ENCODE data around the gene RAD54L. TPM values are rescaled to one million over a fixed set of nuclear protein-coding genes. Genes with fewer than 3 reads are reported as not detected.
A peak's percentile ranks its signal among the peaks of the same experiment; 100 is the strongest.

The RAD54L gene
- total RNA-seq, 2 donors from 2014 or later: 0.60 to 0.67 TPM

- DNase-seq (ENCODE audit: low spot score): no peak
- intact Hi-C loops (cut with DNase I): no loop called here
Measured at GRCh38 chr1:46280092-46280491, 32.5 kb downstream of the RAD54L start.

DNA sequence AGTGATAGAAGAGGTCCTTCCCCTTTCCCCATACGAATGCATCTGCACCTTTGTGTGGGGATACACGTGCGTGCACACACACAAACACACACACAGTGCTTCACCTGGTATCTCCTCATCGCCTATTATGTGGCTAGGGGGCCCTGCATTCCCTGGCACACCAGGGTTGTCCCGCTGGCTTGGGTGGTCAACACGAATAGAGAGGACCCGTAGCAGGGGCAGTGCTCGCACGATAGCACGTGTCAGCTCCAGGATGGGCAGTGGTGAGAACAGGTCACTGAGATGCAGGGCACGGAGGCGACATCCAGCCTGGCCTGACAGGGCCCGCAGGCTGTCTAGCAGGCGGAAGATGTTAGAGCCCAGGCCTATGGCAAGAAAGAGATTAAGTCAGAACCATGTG is 33.5 kb downstream of the RAD54L start:
- DNase-seq (ENCODE audit: low spot score): no peak
- intact Hi-C loops (cut with DNase I): no loop called here

GRCh38 chr1:46284058-46284457 is 36.5 kb downstream of the RAD54L start:
- intact Hi-C loops (cut with DNase I): no loop called here

GRCh38 chr1:46284597-46285564 is 37.3 kb downstream of the RAD54L start:
- DNase-seq (ENCODE audit: low spot score): no peak
- intact Hi-C loops (cut with DNase I): no loop called here

More at GRCh38 chr1:46284058-46284457, 36.5 kb downstream of the RAD54L start:
- DNase-seq (ENCODE audit: low spot score): no peak

- DNase-seq (ENCODE audit: low spot score): no peak
Measured at GRCh38 chr1:46285730-46286477, 38.3 kb downstream of the RAD54L start.

DNA sequence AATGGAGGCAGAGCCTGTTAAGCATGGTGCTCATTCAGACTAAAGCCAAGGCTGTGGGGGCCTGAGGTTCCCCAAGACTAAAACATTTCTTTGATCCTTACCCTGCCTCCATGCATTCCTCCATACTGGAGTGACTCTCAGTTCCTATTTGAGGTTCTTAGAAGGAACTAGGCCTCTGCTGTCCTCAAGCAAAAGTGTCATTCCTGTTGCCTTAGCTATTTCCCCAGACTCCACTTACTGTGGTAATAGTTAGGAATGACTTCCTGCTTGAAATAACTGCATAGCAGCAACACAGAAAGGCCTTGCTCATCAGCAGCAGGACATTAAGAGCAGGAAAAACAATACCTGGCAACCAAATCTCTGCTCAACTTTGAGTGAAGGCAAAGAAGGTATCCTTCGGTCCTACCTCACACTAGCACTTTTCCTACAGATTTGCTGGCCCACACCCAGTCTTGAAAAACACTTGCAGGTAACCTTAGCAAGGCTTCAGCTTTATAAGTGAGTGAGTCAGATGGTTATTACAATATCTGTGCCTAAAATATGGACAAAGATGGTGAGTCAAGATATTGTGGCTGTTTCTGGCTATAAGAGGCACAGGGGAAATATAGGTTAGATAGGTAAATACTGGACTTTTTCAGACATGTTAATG is 41.0 kb downstream of the RAD54L start:
- no peak for DNase-seq (ENCODE audit: low spot score)
- intact Hi-C loops (cut with DNase I): no loop called here

More at GRCh38 chr1:46285730-46286477, 38.3 kb downstream of the RAD54L start:
- intact Hi-C loops (cut with DNase I): no loop called here

- intact Hi-C loops (cut with DNase I): no loop called here
- no peak for DNase-seq (ENCODE audit: low spot score)
Measured at GRCh38 chr1:46289134-46289494, 41.6 kb downstream of the RAD54L start.

GRCh38 chr1:46289976-46290375 is 42.4 kb downstream of the RAD54L start:
- DNase-seq (ENCODE audit: low spot score): no peak
- intact Hi-C loops (cut with DNase I): no loop called here

GRCh38 chr1:46295306-46295705 is 47.7 kb downstream of the RAD54L start:
- DNase-seq (ENCODE audit: low spot score): no peak
- intact Hi-C loops (cut with DNase I): no loop called here

DNA sequence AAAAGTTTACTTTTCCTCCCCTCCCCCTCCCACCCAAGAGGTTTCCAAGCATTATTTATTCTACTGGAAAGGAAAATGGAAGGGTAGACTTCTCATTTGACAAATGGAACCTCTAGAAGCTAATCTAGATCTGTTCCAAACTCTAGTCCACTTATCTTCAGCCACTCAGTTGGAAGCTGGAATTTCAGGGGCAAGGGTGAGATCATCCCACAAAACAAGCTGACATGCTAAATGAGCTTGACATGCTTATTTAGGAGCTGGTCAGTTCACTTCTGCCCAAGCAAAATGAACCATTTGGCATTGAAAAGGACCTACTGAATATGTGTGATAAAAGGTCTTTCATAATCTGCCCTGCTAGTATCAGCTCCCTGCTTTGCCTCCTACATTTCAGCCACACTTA is 50.8 kb downstream of the RAD54L start:
- intact Hi-C loops (cut with DNase I): no loop called here

DNA sequence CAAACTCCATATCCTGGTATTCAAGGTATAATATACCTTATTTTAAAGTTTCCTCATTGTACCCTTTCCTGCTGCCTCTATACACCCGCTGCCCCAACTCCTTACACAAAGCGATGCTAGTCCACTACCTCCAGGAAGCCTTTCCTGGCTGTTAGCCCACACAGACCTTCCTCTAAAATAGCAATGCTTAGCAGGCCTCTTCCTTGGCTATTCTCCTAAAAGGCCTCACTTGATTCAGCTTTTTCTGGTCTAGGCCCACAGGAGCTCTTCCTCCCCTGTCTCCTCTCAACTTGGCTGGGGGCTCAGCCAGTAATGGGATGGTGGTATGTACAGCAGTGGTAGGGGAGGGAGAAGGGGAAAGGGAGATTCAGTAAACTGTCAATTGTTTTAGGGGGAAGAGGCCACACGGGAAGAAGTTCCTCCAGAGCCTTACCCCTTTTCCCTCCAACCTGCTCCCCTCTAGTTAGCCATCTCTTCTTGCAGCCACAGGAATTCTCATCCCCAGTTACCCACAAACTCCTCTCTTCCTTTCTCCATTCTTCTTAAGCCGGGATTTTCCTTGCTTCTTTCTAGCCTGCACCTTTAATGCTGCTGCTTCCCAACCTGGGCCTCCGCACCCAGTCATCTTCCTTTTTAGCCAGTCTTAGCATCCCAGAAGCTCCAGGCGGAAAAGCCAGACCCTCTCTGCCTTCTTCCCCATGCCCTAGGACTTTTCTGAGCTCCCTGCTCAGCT is 53.3 kb downstream of the RAD54L start:
- no peak for DNase-seq (ENCODE audit: low spot score)
- intact Hi-C loops (cut with DNase I): loop anchor here in 1 of 2 donors (5.0 kb wide), 1 partner anchor 41 kb away; the partner anchor contains the start of gene NSUN4

More for the DNA sequence above, 50.8 kb downstream of the RAD54L start:
- no peak for DNase-seq (ENCODE audit: low spot score)

- DNase-seq (ENCODE audit: low spot score): no peak
- intact Hi-C loops (cut with DNase I): loop anchor here in 1 of 2 donors (5.0 kb wide), 1 partner anchor 41 kb away; the partner anchor contains the start of gene NSUN4
Measured at GRCh38 chr1:46301406-46301807, 53.8 kb downstream of the RAD54L start.

- intact Hi-C loops (cut with DNase I): loop anchor here in 1 of 2 donors (5.0 kb wide), 1 partner anchor 40 kb away; the partner anchor contains the start of gene NSUN4
- DNase-seq (ENCODE audit: low spot score): peak; percentile 88
Measured at GRCh38 chr1:46301808-46302640, 54.5 kb downstream of the RAD54L start.

DNA sequence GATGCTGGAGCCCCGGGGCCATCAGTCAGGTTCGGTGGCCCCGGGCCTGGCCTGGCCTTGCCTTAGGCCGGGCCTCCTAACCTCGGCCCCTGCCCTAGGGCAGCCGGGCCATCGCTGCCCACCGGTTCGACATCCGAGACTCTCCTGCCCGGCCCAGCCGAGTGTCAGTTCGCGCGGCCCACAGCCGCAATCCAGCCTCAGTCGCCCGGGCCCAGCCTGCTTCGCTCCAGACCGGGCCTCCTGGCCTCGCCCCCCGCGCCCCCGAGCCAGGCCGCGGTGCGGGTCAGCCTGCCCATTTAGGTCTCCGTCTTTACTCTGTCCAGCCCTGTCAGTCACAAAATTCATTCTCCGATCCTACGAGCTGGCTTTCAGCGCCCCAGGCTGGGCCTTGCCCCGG is 55.1 kb downstream of the RAD54L start:
- peak; percentile 85 for DNase-seq (ENCODE audit: low spot score)
- intact Hi-C loops (cut with DNase I): loop anchor here in 1 of 2 donors (5.0 kb wide), 1 partner anchor 40 kb away; the partner anchor contains the start of gene NSUN4

GRCh38 chr1:46303038-46303871 is 55.7 kb downstream of the RAD54L start, which contains the start of the genes LRRC41 and UQCRH:
Gene LRRC41 (minus strand): TSS chr1:46303616. CDS start chr1:46303322, 294 bp downstream.
Gene UQCRH (plus strand): TSS chr1:46303698. CDS start chr1:46303767, 69 bp downstream.
- intact Hi-C loops (cut with DNase I): loop anchor here in 1 of 2 donors (5.0 kb wide), 1 partner anchor 39 kb away; the partner anchor contains the start of gene NSUN4
- peak; percentile 98 for DNase-seq (ENCODE audit: low spot score)

GRCh38 chr1:46303872-46304326 is 56.3 kb downstream of the RAD54L start:
- intact Hi-C loops (cut with DNase I): loop anchor here in 1 of 2 donors (5.0 kb wide), 1 partner anchor 38 kb away; the partner anchor contains the start of gene NSUN4
- no peak for DNase-seq (ENCODE audit: low spot score)

- DNase-seq (ENCODE audit: low spot score): no peak
- intact Hi-C loops (cut with DNase I): no loop called here
Measured at GRCh38 chr1:46306159-46306530, 58.6 kb downstream of the RAD54L start.

Measured in posterior vena cava (tissue), 2 donors.